CMK (cell line): ENCODE results near the gene KCNE5.
"Not testable (repeated sequence)": the region's sequence is repeated elsewhere in the genome, so short reads cannot be mapped to it uniquely, and the experiment has no call there.

Experiments used
- DNase-seq: peaks from one replicate; pipeline ENCODE4 v3.0.0-alpha.2; 2010; ENCODE audit warnings: low read depth

KCNE5 gene

GRCh38 chrX:109614951-109615350, 10.0 kb downstream of the KCNE5 start:
- no peak for DNase-seq

- DNase-seq = no peak
Measured at GRCh38 chrX:109601486-109601885, 23.5 kb downstream of the KCNE5 start.

GRCh38 chrX:109600237-109600651, 24.7 kb downstream of the KCNE5 start:
- DNase-seq = no peak

- no peak for DNase-seq
Measured at GRCh38 chrX:109596015-109596414, 29.0 kb downstream of the KCNE5 start.

- DNase-seq = no peak
Measured at GRCh38 chrX:109590176-109590575, 34.8 kb downstream of the KCNE5 start.

GRCh38 chrX:109585488-109585887, 39.5 kb downstream of the KCNE5 start:
- DNase-seq = no peak

- no peak for DNase-seq
Measured at GRCh38 chrX:109578916-109579315, 46.1 kb downstream of the KCNE5 start.

- no peak for DNase-seq
Measured at GRCh38 chrX:109577055-109577454, 47.9 kb downstream of the KCNE5 start.

GRCh38 chrX:109576083-109576482, 48.9 kb downstream of the KCNE5 start:
- not testable (repeated sequence) for DNase-seq
